Lower lobe of right lung (tissue), 2 donors: ENCODE measurements around the gene GNB1L. TPM values are rescaled to one million over a fixed set of nuclear protein-coding genes. Genes with fewer than 3 reads are reported as not detected.

ENCODE experiments used
- ATAC-seq, 2 donors: fragments of 200-7000 bp; cut with Tn5 transposase; one replicate each; pipeline ENCODE4 v1.9.1; 2020 to 2022; ENCODE audit warnings: mild to moderate bottlenecking in 2 of 2, moderate library complexity in 2 of 2
- DNase-seq: peaks from one replicate; pipeline ENCODE4 v3.0.0-alpha.2; 2020
- H3K27ac ChIP-seq: fragments of 200-600 bp; one replicate; pipeline ENCODE4 v1.8.0; 2022
- H3K27me3 ChIP-seq: fragments of 200-600 bp; one replicate; pipeline ENCODE4 v1.8.0; 2022; ENCODE audit warnings: low read depth
- H3K36me3 ChIP-seq: fragments of 200-600 bp; one replicate; pipeline ENCODE4 v1.8.0; 2022; ENCODE audit warnings: mild to moderate bottlenecking
- H3K4me1 ChIP-seq: fragments of 200-600 bp; one replicate; pipeline ENCODE4 v1.8.0; 2022
- H3K4me3 ChIP-seq: fragments of 200-600 bp; one replicate; pipeline ENCODE4 v1.8.0; 2022; ENCODE audit warnings: mild to moderate bottlenecking
- H3K9me3 ChIP-seq: fragments of 200-600 bp; one replicate; pipeline ENCODE4 v1.8.0; 2022
- intact Hi-C: fragments of 100-400 bp; cut with DNase I; formaldehyde crosslinking; loops from one replicate; pipeline ENCODE4 v1.11.0; 2022
- total RNA-seq: library from RNA; stranded (reverse); fragmentation: NEBNext Ultra II Directional; extraction: Animal tissue kit (Norgen Biotek cat#: 25700); gene quantifications from one replicate; pipeline ENCODE4 v1.2.1, GENCODE V29; 2021
- TF ChIP-seq, protein P1 (sequence below): fragments of 200-600 bp; IDR thresholded peaks from one replicate; pipeline ENCODE4 v1.8.0; 2022; ENCODE audit warnings: antibody characterized with exemption, mild to moderate bottlenecking
- donor health status: DM: no; HTN: yes; CAD: no; lungs with severe emphysema.

The GNB1L gene
- total RNA-seq, 1 donor from 2014 or later, result 6.0 TPM

DNA sequence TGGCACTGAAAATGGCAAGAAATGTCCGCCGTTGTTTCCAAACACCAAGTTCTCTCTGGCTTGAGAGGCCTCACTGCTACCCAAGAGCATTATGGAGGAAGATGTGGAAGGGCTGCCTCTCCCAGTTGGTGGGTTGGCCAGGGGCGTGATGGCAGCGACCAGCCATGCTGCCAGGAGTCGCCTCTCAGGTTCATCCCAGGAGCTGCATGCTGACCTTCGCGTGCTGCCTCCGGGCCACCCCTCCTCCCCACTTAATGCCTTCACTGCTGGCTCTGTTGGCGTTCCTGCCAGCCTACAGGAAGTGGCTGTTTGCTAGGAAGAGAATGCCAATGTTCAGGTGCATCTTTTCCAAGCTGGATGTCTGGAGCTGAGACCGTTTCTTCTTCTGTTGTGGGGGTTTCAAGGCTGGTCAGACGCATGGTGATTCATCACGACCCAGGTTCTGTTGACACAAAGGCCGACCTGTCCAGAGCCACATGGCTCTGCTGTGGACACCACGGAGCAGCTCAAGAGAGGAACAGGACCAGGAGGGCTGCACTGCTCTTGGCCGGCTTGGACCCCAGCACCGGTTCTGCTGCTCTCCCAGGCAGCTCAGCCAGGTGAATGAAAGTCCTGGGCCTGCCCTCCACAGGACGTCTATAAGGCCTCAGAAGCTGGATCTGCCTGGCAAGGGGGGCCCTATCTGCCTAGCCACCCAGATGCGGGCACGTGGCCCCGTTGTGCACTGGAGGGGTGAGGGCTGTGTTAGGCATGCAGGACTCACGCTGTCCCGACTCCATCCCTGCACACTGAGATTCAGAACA, 69.0 kb downstream of the GNB1L start:
- Histone ChIP-seq H3K27me3 (peaks cover 10% of the 10 kb centered on the region), H3K4me3 (no peak overlapping the region), H3K9me3 (no peaks in the 10 kb centered on the region), H3K36me3 (no peaks in the 10 kb centered on the region), H3K4me1 (no peaks in the 10 kb centered on the region), H3K27ac (no peak overlapping the region)
- no peak for ATAC-seq
- intact Hi-C loops, result no loop called here
- DNase-seq, result peak; percentile 28
- TF ChIP-seq, protein P1, sequence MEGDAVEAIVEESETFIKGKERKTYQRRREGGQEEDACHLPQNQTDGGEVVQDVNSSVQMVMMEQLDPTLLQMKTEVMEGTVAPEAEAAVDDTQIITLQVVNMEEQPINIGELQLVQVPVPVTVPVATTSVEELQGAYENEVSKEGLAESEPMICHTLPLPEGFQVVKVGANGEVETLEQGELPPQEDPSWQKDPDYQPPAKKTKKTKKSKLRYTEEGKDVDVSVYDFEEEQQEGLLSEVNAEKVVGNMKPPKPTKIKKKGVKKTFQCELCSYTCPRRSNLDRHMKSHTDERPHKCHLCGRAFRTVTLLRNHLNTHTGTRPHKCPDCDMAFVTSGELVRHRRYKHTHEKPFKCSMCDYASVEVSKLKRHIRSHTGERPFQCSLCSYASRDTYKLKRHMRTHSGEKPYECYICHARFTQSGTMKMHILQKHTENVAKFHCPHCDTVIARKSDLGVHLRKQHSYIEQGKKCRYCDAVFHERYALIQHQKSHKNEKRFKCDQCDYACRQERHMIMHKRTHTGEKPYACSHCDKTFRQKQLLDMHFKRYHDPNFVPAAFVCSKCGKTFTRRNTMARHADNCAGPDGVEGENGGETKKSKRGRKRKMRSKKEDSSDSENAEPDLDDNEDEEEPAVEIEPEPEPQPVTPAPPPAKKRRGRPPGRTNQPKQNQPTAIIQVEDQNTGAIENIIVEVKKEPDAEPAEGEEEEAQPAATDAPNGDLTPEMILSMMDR, result no peak

DNA sequence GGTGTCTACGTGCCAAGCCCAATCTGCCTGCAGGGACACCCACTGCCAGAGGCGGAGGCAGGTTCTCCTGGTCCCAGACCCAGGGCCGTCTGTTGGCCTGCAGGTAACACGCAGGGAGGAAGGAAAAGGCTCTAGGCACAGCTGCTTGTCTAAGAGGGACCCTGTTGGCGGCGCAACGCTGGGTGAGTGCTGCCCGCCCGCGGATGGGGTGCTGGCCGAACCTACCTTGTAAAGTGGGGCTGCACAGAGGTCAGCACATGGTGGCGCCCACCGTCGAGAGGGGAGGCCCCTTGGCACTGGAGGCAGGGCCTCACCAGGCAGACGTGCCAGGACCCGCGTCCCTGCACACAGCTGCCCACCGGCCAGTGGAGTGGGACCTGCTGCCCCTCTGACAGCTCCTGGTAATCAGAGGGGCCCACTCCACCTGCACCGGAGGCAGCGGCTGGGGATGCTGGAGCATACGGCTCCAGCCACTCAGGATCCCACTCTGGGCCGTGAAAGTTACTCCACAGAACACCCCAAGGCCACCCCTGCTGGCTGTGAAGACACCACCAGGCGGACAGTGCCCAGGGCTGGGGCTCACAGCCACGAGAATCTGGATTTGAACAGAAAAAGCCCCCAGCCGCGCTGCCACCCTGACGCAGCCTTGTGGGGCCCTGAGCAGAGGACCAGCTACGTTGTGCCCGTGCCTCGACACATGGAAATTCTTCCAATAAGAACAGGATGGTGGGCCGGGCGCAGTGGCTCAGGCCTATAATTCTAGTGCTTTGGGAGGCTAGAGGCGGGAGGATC, 70.1 kb downstream of the GNB1L start:
- ATAC-seq, result no peak
- H3K27ac ChIP-seq, result no peak overlapping the region
- H3K27me3 ChIP-seq, result peaks cover 10% of the 10 kb centered on the region
- no peaks in the 10 kb centered on the region for H3K36me3 ChIP-seq
- H3K4me3 ChIP-seq, result no peak overlapping the region
- H3K9me3 ChIP-seq, result no peaks in the 10 kb centered on the region
- intact Hi-C loops, result no loop called here
- TF ChIP-seq, protein P1, result no peak
- peak; percentile 33 for DNase-seq
- H3K4me1 ChIP-seq, result no peaks in the 10 kb centered on the region

DNA sequence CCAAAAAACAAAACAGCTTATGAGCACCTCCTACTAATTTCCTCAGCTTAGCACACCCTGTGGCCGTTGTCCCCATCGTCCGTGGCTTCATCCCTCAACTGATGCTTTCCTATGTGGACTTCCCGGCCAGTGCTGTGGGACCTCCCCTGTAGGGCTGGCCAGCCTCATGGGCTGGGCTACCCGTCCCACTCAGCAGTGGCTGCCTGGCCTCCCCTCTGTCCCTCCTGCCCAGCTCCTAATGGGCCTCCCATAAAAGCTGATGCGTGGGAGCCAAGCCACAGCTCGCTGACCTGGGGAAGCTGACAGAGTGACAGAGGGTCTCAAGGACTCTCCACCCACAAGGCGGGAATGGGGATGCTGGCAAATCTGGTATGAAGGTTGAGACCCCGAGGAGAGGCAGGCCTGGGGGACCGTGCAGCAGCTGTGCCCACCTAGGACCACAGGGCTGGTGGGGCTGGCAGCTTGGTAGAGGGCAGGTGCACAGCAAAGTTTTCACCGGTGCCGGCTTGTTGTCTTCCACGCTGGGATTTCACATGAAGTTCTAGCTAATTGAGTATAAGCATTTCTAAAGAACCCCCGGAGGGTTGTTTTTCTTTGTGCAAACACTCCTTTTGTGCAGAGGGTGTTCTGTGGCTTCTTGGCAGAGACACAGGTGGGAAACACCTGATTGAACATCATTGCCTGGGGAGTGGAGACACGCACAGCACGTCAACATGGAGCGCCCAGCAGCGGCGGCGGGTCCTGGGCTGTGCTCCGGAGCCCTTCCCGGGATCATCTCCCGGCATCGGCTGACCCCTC, 70.9 kb downstream of the GNB1L start:
- no peak overlapping the region for H3K4me3 ChIP-seq
- intact Hi-C loops, result no loop called here
- no peaks in the 10 kb centered on the region for H3K4me1 ChIP-seq
- ATAC-seq, result no peak
- H3K36me3 ChIP-seq, result no peaks in the 10 kb centered on the region
- no peaks in the 10 kb centered on the region for H3K9me3 ChIP-seq
- H3K27me3 ChIP-seq, result peaks cover 10% of the 10 kb centered on the region
- TF ChIP-seq, protein P1, result no peak
- no peak overlapping the region for H3K27ac ChIP-seq
- peak; percentile 30 for DNase-seq

DNA sequence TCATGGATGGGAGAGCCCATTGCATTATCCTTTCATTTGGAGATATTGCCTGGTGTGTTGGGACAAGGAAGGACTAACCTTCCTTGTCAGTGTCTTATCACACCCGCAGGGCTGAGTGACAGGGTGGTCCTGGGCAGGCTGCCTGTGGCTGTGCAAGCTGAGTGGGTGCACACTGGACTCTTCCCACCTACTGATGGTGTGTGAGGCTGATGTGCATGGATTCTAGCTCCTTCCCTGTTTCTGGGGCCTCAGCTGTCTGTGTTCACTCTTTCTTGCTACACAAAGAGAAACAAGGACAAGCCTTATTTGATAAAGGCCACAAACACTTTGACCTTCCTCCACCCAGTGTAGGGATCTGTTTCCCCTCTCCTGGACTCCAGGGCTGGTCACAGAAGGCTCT, 72.1 kb downstream of the GNB1L start:
- H3K9me3 ChIP-seq, result no peaks in the 10 kb centered on the region
- peaks cover 19% of the 10 kb centered on the region for H3K27me3 ChIP-seq
- H3K4me1 ChIP-seq, result no peaks in the 10 kb centered on the region
- DNase-seq (no peak), ATAC-seq (no peak)
- H3K36me3 ChIP-seq, result no peaks in the 10 kb centered on the region
- intact Hi-C loops, result no loop called here
- no peak overlapping the region for H3K27ac ChIP-seq
- no peak overlapping the region for H3K4me3 ChIP-seq
- TF ChIP-seq, protein P1, result no peak

DNA sequence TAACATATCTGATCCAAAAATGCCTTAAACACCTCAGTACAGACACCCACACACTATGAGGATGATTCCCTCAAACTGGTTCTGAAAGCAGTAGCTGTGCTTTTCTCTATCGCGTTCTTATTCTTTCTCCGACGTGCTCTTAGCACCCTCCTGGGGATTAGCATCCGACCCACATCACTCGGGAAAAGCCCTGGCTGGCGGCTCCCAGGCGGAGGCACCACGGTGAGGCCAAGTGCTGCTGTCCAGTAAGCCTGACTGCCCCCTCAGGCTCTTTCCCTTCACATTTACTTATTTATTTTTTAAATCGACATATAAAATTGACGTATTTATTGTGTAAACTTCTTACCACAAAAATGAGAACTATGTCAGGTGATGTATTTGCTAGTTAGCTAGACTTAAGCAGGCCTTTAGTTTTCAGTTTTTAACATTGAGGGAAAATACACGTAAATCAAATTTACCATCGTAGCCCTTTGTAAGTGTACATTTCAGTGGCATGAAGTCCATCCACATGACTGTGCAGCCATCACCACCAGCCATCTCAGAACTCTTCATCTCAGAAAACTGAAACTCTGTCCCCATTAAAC, 74.9 kb downstream of the GNB1L start:
- Histone ChIP-seq H3K27me3 (peaks cover 30% of the 10 kb centered on the region), H3K4me1 (no peaks in the 10 kb centered on the region), H3K27ac (no peak overlapping the region), H3K9me3 (no peaks in the 10 kb centered on the region), H3K4me3 (no peak overlapping the region), H3K36me3 (no peaks in the 10 kb centered on the region)
- TF ChIP-seq, protein P1, result no peak
- ATAC-seq, result no peak
- intact Hi-C loops, result no loop called here
- no peak for DNase-seq
